DOHH2 (cell line): ENCODE measurements around the gene NTRK1.

Experiments used
- H3F3A ChIP-seq: fragments of 200-600 bp; sonication (generic), shearing (Covaris generic); 2 replicates; pipeline ENCODE4 v1.6.0; 2016; ENCODE audit warnings: antibody characterized with exemption, mild to moderate bottlenecking; ENCODE audit not compliant: control insufficient read depth, insufficient read depth
- H3K27ac ChIP-seq: fragments of 200-600 bp; sonication (generic); 2 replicates; pipeline ENCODE4 v1.5.1; 2014; ENCODE audit warnings: low read depth, mild to moderate bottlenecking, low read length, moderate library complexity
- H3K27me3 ChIP-seq: fragments of 200-600 bp; sonication (generic); 2 replicates; pipeline ENCODE4 v1.6.1; 2014; ENCODE audit warnings: mild to moderate bottlenecking, low read length, mixed read lengths; ENCODE audit not compliant: control insufficient read depth
- H3K36me3 ChIP-seq: fragments of 200-600 bp; sonication (generic); 2 replicates; pipeline ENCODE4 v1.6.1; 2014; ENCODE audit warnings: mild to moderate bottlenecking, low read length, moderate library complexity, mixed read lengths; ENCODE audit not compliant: control insufficient read depth
- H3K4me1 ChIP-seq: fragments of 200-600 bp; sonication (generic); 2 replicates; pipeline ENCODE4 v1.6.1; 2014; ENCODE audit warnings: mild to moderate bottlenecking, low read length, mixed read lengths; ENCODE audit not compliant: control insufficient read depth
- H3K4me2 ChIP-seq: fragments of 200-600 bp; sonication (generic); 2 replicates; pipeline ENCODE4 v1.6.0; 2014; ENCODE audit warnings: mild to moderate bottlenecking, low read length, moderate library complexity
- H3K4me3 ChIP-seq: fragments of 200-600 bp; sonication (generic); 2 replicates; pipeline ENCODE4 v1.5.1; 2014; ENCODE audit warnings: mild to moderate bottlenecking, low read length, mixed read lengths
- H3K79me2 ChIP-seq: fragments of 200-600 bp; sonication (generic); 2 replicates; pipeline ENCODE4 v1.6.1; 2014; ENCODE audit warnings: mild to moderate bottlenecking, low read length, mixed read lengths; ENCODE audit not compliant: control insufficient read depth
- H3K9me2 ChIP-seq: fragments of 200-600 bp; sonication (generic); replicated peaks from 2 replicates; pipeline ENCODE4 v1.6.1; 2014; ENCODE audit warnings: mild to moderate bottlenecking, low read length, mixed read lengths; ENCODE audit not compliant: control insufficient read depth
- H3K9me3 ChIP-seq: fragments of 200-600 bp; sonication (generic); 2 replicates; pipeline ENCODE4 v1.6.1; 2014; ENCODE audit warnings: antibody characterized with exemption, low read length, mixed read lengths; ENCODE audit not compliant: control insufficient read depth, insufficient read depth
- H4K20me1 ChIP-seq: fragments of 200-600 bp; sonication (generic); 2 replicates; pipeline ENCODE4 v1.6.0; 2014; ENCODE audit warnings: low read depth, mild to moderate bottlenecking, antibody characterized with exemption, low read length, moderate library complexity; ENCODE audit not compliant: control insufficient read depth, insufficient read depth
- EZH2phosphoT487 ChIP-seq: fragments of 200-600 bp; sonication (generic); IDR thresholded peaks from 2 replicates; pipeline ENCODE4 v1.6.1; 2017; ENCODE audit warnings: borderline replicate concordance, mild to moderate bottlenecking, antibody characterized with exemption, low read length, moderate library complexity, mixed read lengths
- TF ChIP-seq, protein P1 (sequence below): fragments of 200-600 bp; sonication (generic); IDR thresholded peaks from one replicate; pipeline ENCODE4 v1.5.1; 2014; ENCODE audit warnings: antibody characterized with exemption, mild to moderate bottlenecking, low read depth, low read length; ENCODE audit not compliant: poor library complexity, severe bottlenecking

The NTRK1 gene

DNA sequence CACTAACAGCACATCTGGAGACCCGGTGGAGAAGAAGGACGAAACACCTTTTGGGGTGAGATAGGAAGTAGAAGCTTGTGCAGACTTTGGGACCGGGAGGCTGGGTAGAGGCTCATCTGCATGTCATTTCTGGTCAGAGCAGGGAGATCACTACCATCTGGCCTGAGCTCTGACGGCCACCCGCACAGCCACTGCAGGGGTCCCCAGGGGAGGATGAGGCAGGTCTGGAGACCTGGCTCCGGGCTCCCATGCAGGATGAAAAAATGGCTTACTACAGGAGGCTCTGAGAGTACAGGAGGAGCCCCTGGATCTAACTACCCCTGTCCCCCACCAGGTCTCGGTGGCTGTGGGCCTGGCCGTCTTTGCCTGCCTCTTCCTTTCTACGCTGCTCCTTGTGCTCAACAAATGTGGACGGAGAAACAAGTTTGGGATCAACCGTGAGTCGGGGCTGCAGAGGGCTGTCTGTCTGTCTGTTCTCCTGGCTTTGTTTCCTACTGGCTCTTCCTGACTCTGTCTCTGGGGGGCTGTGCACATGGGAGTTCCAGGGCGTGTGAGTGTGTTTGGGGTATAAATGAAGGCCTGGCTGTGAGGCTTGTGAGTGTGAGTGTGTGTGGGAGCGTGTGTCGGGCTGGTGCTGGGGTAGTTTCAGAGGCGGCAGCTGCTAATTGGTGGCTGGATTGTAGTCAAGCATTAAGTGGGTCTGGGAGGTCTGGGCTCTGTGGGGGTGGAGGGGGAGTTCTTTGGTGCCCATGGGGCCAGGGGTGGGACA lies 14.1 kb downstream of the NTRK1 start:
- Histone ChIP-seq H3K9me2 (no peaks in the 10 kb centered on the region), H3K9me3 (no peaks in the 10 kb centered on the region), H3F3A (no peaks in the 10 kb centered on the region), H3K4me3 (no peak overlapping the region), H3K27me3 (no peaks in the 10 kb centered on the region), H3K27ac (no peak overlapping the region), H4K20me1 (no peaks in the 10 kb centered on the region), H3K4me1 (no peaks in the 10 kb centered on the region), H3K36me3 (no peaks in the 10 kb centered on the region), H3K4me2 (no peak overlapping the region), H3K79me2 (no peaks in the 10 kb centered on the region)
- TF ChIP-seq, protein P1, sequence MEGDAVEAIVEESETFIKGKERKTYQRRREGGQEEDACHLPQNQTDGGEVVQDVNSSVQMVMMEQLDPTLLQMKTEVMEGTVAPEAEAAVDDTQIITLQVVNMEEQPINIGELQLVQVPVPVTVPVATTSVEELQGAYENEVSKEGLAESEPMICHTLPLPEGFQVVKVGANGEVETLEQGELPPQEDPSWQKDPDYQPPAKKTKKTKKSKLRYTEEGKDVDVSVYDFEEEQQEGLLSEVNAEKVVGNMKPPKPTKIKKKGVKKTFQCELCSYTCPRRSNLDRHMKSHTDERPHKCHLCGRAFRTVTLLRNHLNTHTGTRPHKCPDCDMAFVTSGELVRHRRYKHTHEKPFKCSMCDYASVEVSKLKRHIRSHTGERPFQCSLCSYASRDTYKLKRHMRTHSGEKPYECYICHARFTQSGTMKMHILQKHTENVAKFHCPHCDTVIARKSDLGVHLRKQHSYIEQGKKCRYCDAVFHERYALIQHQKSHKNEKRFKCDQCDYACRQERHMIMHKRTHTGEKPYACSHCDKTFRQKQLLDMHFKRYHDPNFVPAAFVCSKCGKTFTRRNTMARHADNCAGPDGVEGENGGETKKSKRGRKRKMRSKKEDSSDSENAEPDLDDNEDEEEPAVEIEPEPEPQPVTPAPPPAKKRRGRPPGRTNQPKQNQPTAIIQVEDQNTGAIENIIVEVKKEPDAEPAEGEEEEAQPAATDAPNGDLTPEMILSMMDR = no peak
- no peak for TF ChIP-seq EZH2phosphoT487

DNA sequence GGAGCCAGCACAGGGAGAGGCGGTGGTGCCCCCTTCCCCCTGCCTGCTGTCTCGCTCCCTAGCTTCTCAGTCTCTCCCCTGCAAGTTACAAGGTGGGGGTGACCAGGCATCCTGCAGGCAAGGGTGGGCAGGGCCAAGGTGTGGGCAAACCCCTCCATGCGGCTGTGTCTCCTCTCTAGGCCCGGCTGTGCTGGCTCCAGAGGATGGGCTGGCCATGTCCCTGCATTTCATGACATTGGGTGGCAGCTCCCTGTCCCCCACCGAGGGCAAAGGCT lies 14.6 kb downstream of the NTRK1 start:
- Histone ChIP-seq H3K36me3 (no peaks in the 10 kb centered on the region), H3K79me2 (no peaks in the 10 kb centered on the region), H3K4me2 (no peak overlapping the region), H4K20me1 (no peaks in the 10 kb centered on the region), H3K27ac (no peak overlapping the region), H3K9me3 (no peaks in the 10 kb centered on the region), H3F3A (no peaks in the 10 kb centered on the region), H3K9me2 (no peaks in the 10 kb centered on the region), H3K4me3 (no peak overlapping the region), H3K4me1 (no peaks in the 10 kb centered on the region), H3K27me3 (no peaks in the 10 kb centered on the region)
- no peak for TF ChIP-seq EZH2phosphoT487
- TF ChIP-seq, protein P1 = no peak

DNA sequence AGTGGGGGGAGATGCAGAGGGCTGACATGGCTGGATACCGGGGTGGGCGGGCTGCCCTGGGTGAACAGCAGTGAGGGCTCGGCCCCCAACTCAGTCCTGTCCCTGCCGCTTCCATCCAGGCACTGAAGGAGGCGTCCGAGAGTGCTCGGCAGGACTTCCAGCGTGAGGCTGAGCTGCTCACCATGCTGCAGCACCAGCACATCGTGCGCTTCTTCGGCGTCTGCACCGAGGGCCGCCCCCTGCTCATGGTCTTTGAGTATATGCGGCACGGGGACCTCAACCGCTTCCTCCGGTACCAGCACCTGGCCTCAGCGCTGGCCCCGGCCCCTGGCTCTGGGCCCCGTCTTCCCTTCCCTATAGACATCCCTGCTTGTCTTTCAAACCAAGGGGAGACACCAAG lies 15.6 kb downstream of the NTRK1 start:
- H3K36me3 ChIP-seq = no peaks in the 10 kb centered on the region
- H3K79me2 ChIP-seq = no peaks in the 10 kb centered on the region
- H3K27me3 ChIP-seq = no peaks in the 10 kb centered on the region
- no peaks in the 10 kb centered on the region for H3K4me1 ChIP-seq
- no peak for TF ChIP-seq EZH2phosphoT487
- TF ChIP-seq, protein P1 = no peak
- no peaks in the 10 kb centered on the region for H3F3A ChIP-seq
- H3K27ac ChIP-seq = no peak overlapping the region
- no peak overlapping the region for H3K4me2 ChIP-seq
- no peaks in the 10 kb centered on the region for H4K20me1 ChIP-seq
- no peaks in the 10 kb centered on the region for H3K9me3 ChIP-seq
- no peaks in the 10 kb centered on the region for H3K9me2 ChIP-seq
- no peak overlapping the region for H3K4me3 ChIP-seq
